ENCODE results near the gene UMOD. TPM values are rescaled to one million over a fixed set of nuclear protein-coding genes. Genes with fewer than 3 reads are reported as not detected.
"Not testable (repeated sequence)": the region's sequence is repeated elsewhere in the genome, so short reads cannot be mapped to it uniquely, and the experiment has no call there.

The UMOD gene
- polyA plus RNA-seq, 1 experiment: not detected

- no peak for DNase-seq (ENCODE audit: low read depth, low spot score)
- Histone ChIP-seq H3K27me3 (ENCODE audit: control insufficient read depth, insufficient read depth, low read length) (no peaks in the 10 kb centered on the region), H3K4me3 (ENCODE audit: low read depth, low read length) (no peak overlapping the region), H3K9me3 (ENCODE audit: control insufficient read depth, insufficient read depth, low read length) (peaks cover 16% of the 10 kb centered on the region), H3K27ac (ENCODE audit: low read depth, low read length) (no peak overlapping the region)
- POLR2A ChIA-PET: no interaction called here
- CTCF ChIA-PET: no interaction called here
- TF ChIP-seq CTCF (IDR thresholded peaks at IDR 0.05; ENCODE audit: low read depth, low read length): no peak
These were observed 27.5 kb downstream of the UMOD start for GRCh38 chr16:20325005-20325404.

DNA sequence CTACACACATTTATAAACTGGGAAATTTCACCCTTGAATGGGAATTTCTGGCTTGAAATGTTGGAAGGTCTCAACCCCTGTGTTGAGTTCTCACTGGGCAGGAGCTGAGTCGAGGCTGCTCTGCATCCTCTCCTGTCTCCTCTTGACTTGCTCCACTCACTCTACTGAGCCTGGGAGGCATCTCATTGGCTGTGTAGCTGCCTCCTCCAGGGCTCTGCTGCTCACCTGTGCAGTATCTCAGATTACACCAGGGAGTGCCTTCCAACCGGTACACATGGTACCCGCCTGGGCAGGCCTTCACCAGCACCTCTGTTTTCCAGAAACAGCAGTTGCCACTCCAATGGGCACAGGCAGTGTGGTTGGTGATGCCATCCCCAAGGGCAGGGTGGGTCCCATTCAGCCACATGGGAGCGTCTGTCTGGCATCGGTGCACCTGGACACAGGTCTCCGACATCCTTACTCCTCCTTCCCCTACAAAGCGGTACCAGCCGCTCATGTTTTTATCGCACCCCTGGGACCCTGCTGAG, 28.9 kb downstream of the UMOD start:
- Histone ChIP-seq H3K27ac (ENCODE audit: low read depth, low read length) (no peak overlapping the region), H3K4me3 (ENCODE audit: low read depth, low read length) (no peak overlapping the region), H3K9me3 (ENCODE audit: control insufficient read depth, insufficient read depth, low read length) (peaks cover 16% of the 10 kb centered on the region), H3K27me3 (ENCODE audit: control insufficient read depth, insufficient read depth, low read length) (no peaks in the 10 kb centered on the region)
- DNase-seq (ENCODE audit: low read depth, low spot score): no peak
- no peak for TF ChIP-seq CTCF (IDR thresholded peaks at IDR 0.05; ENCODE audit: low read depth, low read length)
- CTCF ChIA-PET: no interaction called here
- POLR2A ChIA-PET: no interaction called here

DNA sequence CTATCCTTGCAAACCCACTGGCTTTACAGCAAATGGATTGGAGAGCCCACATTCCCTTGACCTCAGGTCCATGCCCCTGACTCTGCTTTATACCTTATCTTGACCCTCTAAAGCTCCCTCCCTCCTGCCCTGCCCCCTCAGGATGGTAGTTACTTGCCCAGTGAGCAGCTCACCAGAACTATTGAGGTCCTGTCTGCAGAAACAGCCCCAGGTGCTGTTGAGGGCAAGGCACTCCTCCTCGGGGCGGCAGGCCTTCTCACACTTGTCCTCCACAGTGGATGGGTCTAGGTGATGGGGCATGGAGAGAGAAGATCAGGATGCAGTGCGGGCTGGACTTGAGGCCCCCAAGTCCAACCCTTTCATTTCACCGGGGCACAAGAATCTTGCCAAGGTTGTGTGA, 29.8 kb downstream of the UMOD start:
- Histone ChIP-seq H3K4me3 (ENCODE audit: low read depth, low read length) (no peak overlapping the region), H3K9me3 (ENCODE audit: control insufficient read depth, insufficient read depth, low read length) (peaks cover 16% of the 10 kb centered on the region), H3K27ac (ENCODE audit: low read depth, low read length) (no peak overlapping the region), H3K27me3 (ENCODE audit: control insufficient read depth, insufficient read depth, low read length) (no peaks in the 10 kb centered on the region)
- no peak for TF ChIP-seq CTCF (IDR thresholded peaks at IDR 0.05; ENCODE audit: low read depth, low read length)
- no peak for DNase-seq (ENCODE audit: low read depth, low spot score)
- POLR2A ChIA-PET: no interaction called here
- CTCF ChIA-PET: no interaction called here

DNA sequence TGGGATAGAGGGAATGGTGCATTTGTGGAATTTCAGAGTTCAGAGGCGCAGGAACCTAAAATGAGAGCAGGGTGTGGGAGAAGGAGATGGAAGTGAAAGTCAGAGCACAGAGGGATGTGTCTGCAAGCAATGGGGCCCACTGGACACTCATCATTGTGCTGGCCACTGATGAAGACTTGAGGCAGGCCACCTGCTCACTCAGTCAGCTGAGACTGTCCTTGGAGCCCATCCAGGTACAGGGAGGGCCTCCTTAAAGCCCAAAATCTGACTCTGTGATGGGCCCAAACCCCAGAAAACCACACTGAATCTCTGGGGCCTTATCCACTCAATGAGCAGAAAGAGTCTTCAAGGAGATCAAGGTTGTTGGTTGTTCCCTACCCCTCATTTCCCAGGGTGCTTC, 30.8 kb downstream of the UMOD start:
- DNase-seq (ENCODE audit: low read depth, low spot score): no peak
- Histone ChIP-seq H3K4me3 (ENCODE audit: low read depth, low read length) (no peak overlapping the region), H3K27me3 (ENCODE audit: control insufficient read depth, insufficient read depth, low read length) (no peaks in the 10 kb centered on the region), H3K27ac (ENCODE audit: low read depth, low read length) (no peak overlapping the region), H3K9me3 (ENCODE audit: control insufficient read depth, insufficient read depth, low read length) (peaks cover 10% of the 10 kb centered on the region)
- ChIA-PET CTCF (no interaction called here), POLR2A (no interaction called here)
- no peak for TF ChIP-seq CTCF (IDR thresholded peaks at IDR 0.05; ENCODE audit: low read depth, low read length)

GRCh38 chr16:20321051-20321450, 31.5 kb downstream of the UMOD start:
- DNase-seq (ENCODE audit: low read depth, low spot score); POLR2A ChIA-PET; H3K27ac ChIP-seq (ENCODE audit: low read depth, low read length); H3K4me3 ChIP-seq (ENCODE audit: low read depth, low read length); H3K27me3 ChIP-seq (ENCODE audit: control insufficient read depth, insufficient read depth, low read length); CTCF ChIA-PET: not testable (repeated sequence)
- peaks cover 10% of the 10 kb centered on the region for H3K9me3 ChIP-seq (ENCODE audit: control insufficient read depth, insufficient read depth, low read length)

GRCh38 chr16:20320592-20320991, 31.9 kb downstream of the UMOD start:
- no peak overlapping the region for H3K27ac ChIP-seq (ENCODE audit: low read depth, low read length)
- POLR2A ChIA-PET: no interaction called here
- CTCF ChIA-PET: no interaction called here
- no peak for DNase-seq (ENCODE audit: low read depth, low spot score)
- no peaks in the 10 kb centered on the region for H3K27me3 ChIP-seq (ENCODE audit: control insufficient read depth, insufficient read depth, low read length)
- no peak for TF ChIP-seq CTCF (IDR thresholded peaks at IDR 0.05; ENCODE audit: low read depth, low read length)
- no peak overlapping the region for H3K4me3 ChIP-seq (ENCODE audit: low read depth, low read length)
- peaks cover 10% of the 10 kb centered on the region for H3K9me3 ChIP-seq (ENCODE audit: control insufficient read depth, insufficient read depth, low read length)
